Measurements from ENCODE around the gene ZNF22. TPM values are rescaled to one million over a fixed set of nuclear protein-coding genes. Genes with fewer than 3 reads are reported as not detected.
A peak's percentile ranks its signal among the peaks of the same experiment; 100 is the strongest.

The ZNF22 gene
- 26.9 TPM for total RNA-seq
- long read RNA-seq, transcript ZNF22-201 (2 exons, 2,551 nt): major isoform, 102 of 108 reads
- long read RNA-seq, partial matches to known transcripts: 4 of 108 reads
- long read RNA-seq, other reads (novel, unspliced or antisense): 2 of 108 reads

GRCh38 chr10:45000752-45001380 is at the start of gene ZNF22:
Gene ZNF22 (plus strand): TSS chr10:45000923. CDS start chr10:45003369, 2,446 bp downstream.
- no peaks in the 10 kb centered on the region for H3K27me3 ChIP-seq
- ATAC-seq: peak; percentile 91
- intact Hi-C loops (cut with DNase I): no loop called here
- H3K4me3 ChIP-seq: peak within 1 kb of the TSS; percentile 64
- H3K36me3 ChIP-seq: peaks cover 21% of the 10 kb centered on the region
- H3K4me1 ChIP-seq: peaks cover 51% of the 10 kb centered on the region
- peak; percentile 22 for TF ChIP-seq CTCF (IDR thresholded peaks at IDR 0.05)
- H3K27ac ChIP-seq: peak within 1 kb of the TSS; percentile 95
- peak; percentile 88 for DNase-seq
- H3K9me3 ChIP-seq: no peaks in the 10 kb centered on the region

GRCh38 chr10:44951576-44952226 is 49.0 kb upstream of the ZNF22 start:
- TF ChIP-seq CTCF (IDR thresholded peaks at IDR 0.05): no peak
- Histone ChIP-seq H3K9me3 (no peaks in the 10 kb centered on the region), H3K4me3 (no peak overlapping the region), H3K27ac (no peak overlapping the region), H3K36me3 (peaks cover 4% of the 10 kb centered on the region), H3K27me3 (no peaks in the 10 kb centered on the region), H3K4me1 (peaks cover 9% of the 10 kb centered on the region)
- DNase-seq (no peak), ATAC-seq (no peak)
- intact Hi-C loops (cut with DNase I): no loop called here

- Histone ChIP-seq H3K9me3 (no peaks in the 10 kb centered on the region), H3K4me3 (no peak overlapping the region), H3K4me1 (peaks cover 12% of the 10 kb centered on the region), H3K27ac (no peak overlapping the region), H3K36me3 (peaks cover 4% of the 10 kb centered on the region), H3K27me3 (no peaks in the 10 kb centered on the region)
- ATAC-seq: no peak
- intact Hi-C loops (cut with DNase I): no loop called here
- DNase-seq: no peak
- TF ChIP-seq CTCF (IDR thresholded peaks at IDR 0.05): no peak
Measured at GRCh38 chr10:44952779-44953231, 47.9 kb upstream of the ZNF22 start.

- Histone ChIP-seq H3K27me3 (no peaks in the 10 kb centered on the region), H3K36me3 (peaks cover 4% of the 10 kb centered on the region), H3K4me1 (peaks cover 9% of the 10 kb centered on the region), H3K9me3 (no peaks in the 10 kb centered on the region), H3K4me3 (no peak overlapping the region), H3K27ac (no peak overlapping the region)
- intact Hi-C loops (cut with DNase I): no loop called here
- DNase-seq: no peak
- ATAC-seq: no peak
- no peak for TF ChIP-seq CTCF (IDR thresholded peaks at IDR 0.05)
Measured at GRCh38 chr10:44954042-44954441, 46.7 kb upstream of the ZNF22 start.

GRCh38 chr10:44954962-44955361 is 45.8 kb upstream of the ZNF22 start:
- peaks cover 11% of the 10 kb centered on the region for H3K4me1 ChIP-seq
- H3K4me3 ChIP-seq: no peak overlapping the region
- no peak for ATAC-seq
- intact Hi-C loops (cut with DNase I): no loop called here
- H3K27ac ChIP-seq: no peak overlapping the region
- TF ChIP-seq CTCF (IDR thresholded peaks at IDR 0.05): no peak
- H3K36me3 ChIP-seq: peaks cover 4% of the 10 kb centered on the region
- no peaks in the 10 kb centered on the region for H3K27me3 ChIP-seq
- H3K9me3 ChIP-seq: no peaks in the 10 kb centered on the region
- no peak for DNase-seq

Data from upper lobe of right lung (tissue), 1 donor.